HepG2 (cell line): Measurements from ENCODE around the gene PEX19. TPM values are rescaled to one million over a fixed set of nuclear protein-coding genes. Genes with fewer than 3 reads are reported as not detected.

Experiments used
- ARID4A ChIP-seq: sonication (generic); formaldehyde crosslinking; IDR thresholded peaks from 2 replicates; pipeline ENCODE4 v1.5.0; 2020; ENCODE audit warnings: mild to moderate bottlenecking, missing genetic modification reagents, borderline replicate concordance
- KLF11 ChIP-seq: IDR thresholded peaks from 2 replicates; pipeline ENCODE4 v1.6.1; 2016; ENCODE audit warnings: missing compliant biosample characterization
- MED8 ChIP-seq: sonication (generic); formaldehyde crosslinking; IDR thresholded peaks from 2 replicates; pipeline ENCODE4 v1.8.1; 2023; ENCODE audit warnings: mild to moderate bottlenecking, missing genetic modification reagents; ENCODE audit not compliant: insufficient replicate concordance
- PAF1 ChIP-seq: IDR thresholded peaks from 2 replicates; pipeline ENCODE4 v1.6.1; 2016; ENCODE audit warnings: missing genetic modification reagents, missing compliant biosample characterization
- ZBTB39 ChIP-seq: sonication (generic); formaldehyde crosslinking; IDR thresholded peaks from 2 replicates; pipeline ENCODE4 v1.5.0; 2020; ENCODE audit warnings: missing genetic modification reagents
- ZBTB8A ChIP-seq: sonication (generic); formaldehyde crosslinking; IDR thresholded peaks from 2 replicates; pipeline ENCODE4 v1.4.0; 2020; ENCODE audit warnings: mild to moderate bottlenecking, low read depth, missing genetic modification reagents, borderline replicate concordance
- ZNF142 ChIP-seq: sonication (generic); formaldehyde crosslinking; IDR thresholded peaks from 2 replicates; pipeline ENCODE4 v1.4.0; 2020; ENCODE audit warnings: missing genetic modification reagents
- ZNF280B ChIP-seq: sonication (generic); formaldehyde crosslinking; IDR thresholded peaks from 2 replicates; pipeline ENCODE4 v1.5.0; 2020; ENCODE audit warnings: missing genetic modification reagents, mild to moderate bottlenecking, borderline replicate concordance
- ZNF510 ChIP-seq: sonication (generic); formaldehyde crosslinking; IDR thresholded peaks from 2 replicates; pipeline ENCODE4 v1.4.0; 2020; ENCODE audit warnings: low read depth, mild to moderate bottlenecking, missing genetic modification reagents
- ZNF558 ChIP-seq: sonication (generic); formaldehyde crosslinking; IDR thresholded peaks from 2 replicates; pipeline ENCODE4 v1.9.0; 2022; ENCODE audit warnings: mild to moderate bottlenecking, missing genetic modification reagents, borderline replicate concordance
- ZNF850 ChIP-seq: sonication (generic); formaldehyde crosslinking; conservative IDR thresholded peaks from 2 replicates; pipeline ENCODE4 v1.9.0; 2021; ENCODE audit warnings: mild to moderate bottlenecking, missing genetic modification reagents
- polyA plus RNA-seq, 8 experiments: library from polyadenylated mRNA; depleted of rRNA in 3 of 8; stranded (reverse) in 7 of 8; unstranded in 1 of 8; fragments of >200 nt; fragmentation: Illumina TruSeq in 4 of 8; extraction: Trizol in 4 of 8; gene quantifications; 2 replicates each; pipeline versions ENCODE4 v1.2.1 to v1.2.3, GENCODE V29; 2011 to 2016; ENCODE audit warnings: low read depth in 4 of 8, missing spikeins in 1 of 8, mixed read lengths in 1 of 8; ENCODE audit not compliant: insufficient read depth in 1 of 8
- total RNA-seq, 5 experiments: library from RNA; depleted of rRNA; stranded (reverse); fragments of >200 nt; fragmentation: Illumina TruSeq; extraction: Trizol; gene quantifications; 2 replicates each; pipeline ENCODE4 v1.2.3, GENCODE V29; 2016; ENCODE audit warnings: low read depth in 1 of 5

PEX19 gene
- total and polyA plus RNA-seq, 2 of the 13 experiments (the other 11 are each of a cell fraction or from before 2014, with no cell fraction given), result 47.0 to 51.8 TPM

- TF ChIP-seq ZNF558, result no peak; the same call in 1 of the 2 replicates
- TF ChIP-seq ARID4A (CRISPR knock-in tag), result peak; percentile 94
- TF ChIP-seq ZNF850 (CRISPR knock-in tag), result no peak
- no peak for TF ChIP-seq PAF1 (CRISPR knock-in tag)
- peak; percentile 96 for TF ChIP-seq ZBTB39
- TF ChIP-seq ZNF142 (CRISPR knock-in tag), result no peak; the same call in 1 of the 2 replicates
- 0 out of 2 replicates have a peak, but pooled peaks have one; percentile 24 for TF ChIP-seq ZNF280B (CRISPR knock-in tag)
- peak; percentile 92 for TF ChIP-seq MED8 (CRISPR knock-in tag)
- TF ChIP-seq KLF11 (CRISPR knock-in tag), result peak; percentile 76; the same call in 1 of the 2 replicates
- peak; percentile 45; the same call in 1 of the 2 replicates for TF ChIP-seq ZBTB8A (CRISPR knock-in tag)
- no peak for TF ChIP-seq ZNF510 (CRISPR knock-in tag)
Measured at GRCh38 chr1:160261893-160262794, 22.8 kb downstream of the PEX19 start, which contains the start of gene DCAF8 (continued).
